HG03175 (cell line): Measurements from ENCODE around the gene DACT1.

Source experiments
- ATAC-seq: cut with Tn5 transposase; IDR thresholded peaks from one replicate; pipeline ENCODE4 v1.9.1; 2021; ENCODE audit warnings: mild to moderate bottlenecking, moderate library complexity; ENCODE audit not compliant: unreplicated experiment

DACT1 gene

DNA sequence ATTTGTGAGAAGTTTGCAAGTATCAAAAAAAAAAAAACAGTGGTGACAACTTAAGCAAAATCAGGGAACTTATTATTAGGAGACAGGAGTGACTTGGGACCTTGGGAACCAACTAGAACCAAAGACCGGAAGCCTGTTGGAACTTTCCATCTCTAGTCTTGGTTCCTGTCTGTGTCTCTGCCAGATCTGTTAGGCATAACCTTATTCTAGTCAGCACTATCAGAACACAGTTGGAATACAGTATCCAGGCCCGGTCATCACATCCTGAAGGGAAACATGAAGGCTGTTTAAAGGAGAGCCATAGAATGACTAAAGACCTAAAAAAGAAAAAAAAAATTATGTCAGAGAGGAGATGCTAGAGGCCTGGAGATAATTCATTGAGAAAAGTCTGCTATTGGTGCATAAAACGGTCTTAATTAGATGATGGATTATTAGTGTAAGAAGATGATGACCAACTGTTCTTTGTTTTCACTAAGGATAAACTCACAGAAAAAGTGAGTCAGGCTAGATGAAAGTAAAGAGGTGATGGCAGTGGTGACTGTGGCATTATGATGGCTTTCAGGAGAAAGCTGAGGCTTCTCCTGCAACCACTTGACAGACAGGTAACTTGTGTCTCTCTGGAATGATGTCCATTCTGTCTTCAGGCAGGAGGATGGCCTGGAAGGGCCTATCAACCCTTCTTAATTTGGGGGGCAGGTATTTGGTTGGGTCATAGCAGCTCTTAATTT, 28.2 kb downstream of the DACT1 start:
- no peak for ATAC-seq

- no peak for ATAC-seq
Measured at GRCh38 chr14:58666737-58667136, 29.0 kb downstream of the DACT1 start.

DNA sequence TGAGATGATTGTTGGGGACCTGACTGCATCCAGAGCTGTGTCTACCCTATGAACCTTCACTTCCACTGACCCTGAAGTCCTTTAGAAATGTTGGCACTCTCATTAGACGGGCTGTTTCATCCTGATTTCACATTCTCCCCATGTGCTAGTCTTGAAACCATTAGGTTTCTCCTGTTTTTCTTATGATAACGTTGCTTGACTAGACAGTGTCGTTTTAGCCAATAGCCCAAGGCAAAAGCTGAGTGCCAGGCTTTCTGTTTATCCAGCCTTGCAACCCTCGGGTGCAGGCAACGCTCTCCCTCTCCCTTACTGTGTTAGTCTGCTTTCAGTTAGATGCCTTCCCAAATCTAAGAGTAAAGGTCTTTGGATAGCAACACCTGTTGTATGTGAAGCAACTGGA, 30.1 kb downstream of the DACT1 start:
- no peak for ATAC-seq

DNA sequence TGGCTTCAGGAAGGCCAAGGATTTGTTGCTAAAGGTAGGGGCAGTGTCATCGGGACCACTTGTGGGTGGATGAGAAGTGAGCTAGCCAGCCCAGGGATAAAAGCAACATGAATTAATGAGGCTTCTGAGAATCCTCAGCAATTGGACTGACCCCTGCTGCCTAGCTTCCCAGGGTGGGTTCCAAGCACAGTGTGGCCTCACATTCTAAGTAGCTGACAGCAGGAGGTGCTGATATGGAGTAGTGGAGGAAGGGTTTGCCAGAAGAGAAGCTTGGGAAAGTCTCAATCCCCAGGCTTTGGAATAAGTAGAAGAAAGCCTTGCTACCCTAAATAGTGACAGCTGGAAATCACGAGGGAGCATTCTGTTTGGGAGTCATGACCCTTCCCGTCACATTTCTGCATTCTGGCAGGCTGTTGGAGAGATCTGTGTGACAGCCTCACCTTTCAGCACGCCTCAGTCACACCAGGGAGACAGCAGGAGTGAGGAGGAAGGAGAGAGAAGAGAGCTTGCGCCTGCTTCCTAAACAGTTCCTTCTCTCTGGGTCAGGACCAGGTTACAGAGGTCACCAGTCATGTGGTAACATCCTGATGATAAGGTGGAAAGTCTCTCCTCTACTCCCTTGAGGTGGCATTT, 31.2 kb downstream of the DACT1 start:
- ATAC-seq, result no peak

DNA sequence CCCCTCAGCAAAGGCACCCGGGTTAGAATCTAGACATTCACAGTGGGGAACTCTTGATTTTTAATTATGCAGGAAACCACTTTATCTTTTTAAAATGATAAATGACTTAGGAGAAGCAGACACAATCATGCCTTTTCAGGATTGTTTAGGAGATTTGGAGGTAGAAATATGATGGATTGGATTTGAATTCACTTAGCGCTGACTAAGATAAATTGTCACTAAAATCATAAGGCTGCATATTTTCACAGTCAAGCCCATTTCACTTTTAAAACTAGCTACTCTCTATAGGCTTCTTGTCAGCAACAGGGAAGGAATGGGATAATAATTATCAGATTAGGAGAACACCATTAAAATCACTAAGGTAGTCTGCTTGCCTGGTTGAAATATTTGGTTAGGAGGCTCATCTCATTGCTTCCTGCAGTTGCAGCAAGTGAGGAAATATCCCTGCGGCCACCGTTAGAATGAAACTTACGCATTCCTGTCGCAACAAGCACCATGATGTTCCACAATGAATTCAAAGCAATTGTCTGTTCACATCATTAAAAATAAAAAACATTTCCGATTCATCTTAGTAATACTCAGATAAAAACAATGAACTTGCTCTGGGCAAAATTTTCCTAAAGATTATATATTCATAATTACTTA, 31.9 kb downstream of the DACT1 start:
- no peak for ATAC-seq

GRCh38 chr14:58671024-58671423, 33.3 kb downstream of the DACT1 start:
- ATAC-seq, result no peak

- ATAC-seq, result no peak
Measured at GRCh38 chr14:58671436-58671835, 33.7 kb downstream of the DACT1 start.

DNA sequence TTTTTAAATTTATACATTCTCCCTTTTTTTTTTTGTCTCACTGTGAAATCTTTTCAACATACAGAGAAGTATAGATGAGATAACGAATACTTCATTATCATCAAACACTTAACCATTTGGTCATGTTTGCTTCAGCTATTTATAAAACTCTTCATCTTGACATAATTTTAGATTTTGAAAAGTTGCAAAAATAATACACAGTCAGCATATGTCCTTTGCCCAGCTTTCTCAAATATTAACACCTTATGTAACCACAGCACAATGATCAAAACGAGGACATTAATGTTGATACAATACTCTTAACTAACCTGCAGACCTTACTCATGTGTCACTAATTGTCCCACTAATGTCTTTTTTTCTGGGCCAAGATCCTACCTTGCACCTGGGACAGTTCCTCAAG, 36.0 kb downstream of the DACT1 start:
- no peak for ATAC-seq

- no peak for ATAC-seq
Measured at GRCh38 chr14:58677001-58677400, 39.2 kb downstream of the DACT1 start.

DNA sequence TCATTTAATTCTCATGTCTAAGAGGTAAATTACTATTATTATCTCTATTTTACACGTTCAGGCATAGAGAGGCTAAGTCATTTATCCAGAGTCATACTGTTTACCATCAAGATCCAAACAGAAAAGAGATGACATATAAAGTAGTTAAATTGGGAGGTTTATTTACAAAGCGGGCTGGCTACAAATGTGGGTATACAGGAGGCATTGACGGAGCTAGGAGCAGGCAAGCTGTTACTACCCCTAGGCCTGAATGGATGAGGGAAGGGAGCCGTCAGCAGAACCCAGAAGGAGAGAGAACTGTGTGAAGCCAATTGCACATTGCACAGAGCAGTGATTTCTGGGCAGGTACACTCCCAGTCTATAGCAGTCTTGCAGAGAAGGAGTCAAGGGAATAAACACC, 39.8 kb downstream of the DACT1 start:
- ATAC-seq, result no peak

GRCh38 chr14:58677996-58678395, 40.2 kb downstream of the DACT1 start:
- no peak for ATAC-seq

- ATAC-seq, result no peak
Measured at GRCh38 chr14:58680698-58681097, 42.9 kb downstream of the DACT1 start.

DNA sequence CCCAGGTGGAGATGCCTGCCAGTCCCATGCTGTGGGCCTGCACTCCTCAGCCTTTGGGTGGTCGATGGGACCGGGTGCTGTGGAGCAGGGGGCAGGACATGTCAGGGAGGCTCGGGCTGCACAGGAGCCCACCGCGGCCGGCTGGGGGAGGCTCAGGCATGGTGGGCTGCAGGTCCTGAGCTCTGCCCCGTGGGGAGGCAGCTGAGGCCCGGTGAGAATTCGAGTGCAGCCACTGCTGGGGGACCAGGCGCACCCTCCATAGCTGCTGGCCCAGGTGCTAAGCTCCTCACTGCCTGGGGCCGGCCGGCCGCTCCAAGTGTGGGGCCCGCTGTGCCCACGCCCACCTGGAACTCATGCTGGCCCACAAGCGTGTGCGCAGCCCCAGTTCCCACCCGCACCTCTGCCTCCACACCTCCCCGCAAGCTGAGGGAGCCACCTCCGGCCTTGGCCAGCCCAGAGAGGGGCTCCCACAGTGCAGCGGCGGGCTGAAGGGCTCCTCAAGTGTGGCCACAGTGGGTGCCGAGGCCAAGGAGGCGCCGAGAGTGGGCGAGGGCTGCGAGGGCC, 49.6 kb downstream of the DACT1 start:
- no peak for ATAC-seq

DNA sequence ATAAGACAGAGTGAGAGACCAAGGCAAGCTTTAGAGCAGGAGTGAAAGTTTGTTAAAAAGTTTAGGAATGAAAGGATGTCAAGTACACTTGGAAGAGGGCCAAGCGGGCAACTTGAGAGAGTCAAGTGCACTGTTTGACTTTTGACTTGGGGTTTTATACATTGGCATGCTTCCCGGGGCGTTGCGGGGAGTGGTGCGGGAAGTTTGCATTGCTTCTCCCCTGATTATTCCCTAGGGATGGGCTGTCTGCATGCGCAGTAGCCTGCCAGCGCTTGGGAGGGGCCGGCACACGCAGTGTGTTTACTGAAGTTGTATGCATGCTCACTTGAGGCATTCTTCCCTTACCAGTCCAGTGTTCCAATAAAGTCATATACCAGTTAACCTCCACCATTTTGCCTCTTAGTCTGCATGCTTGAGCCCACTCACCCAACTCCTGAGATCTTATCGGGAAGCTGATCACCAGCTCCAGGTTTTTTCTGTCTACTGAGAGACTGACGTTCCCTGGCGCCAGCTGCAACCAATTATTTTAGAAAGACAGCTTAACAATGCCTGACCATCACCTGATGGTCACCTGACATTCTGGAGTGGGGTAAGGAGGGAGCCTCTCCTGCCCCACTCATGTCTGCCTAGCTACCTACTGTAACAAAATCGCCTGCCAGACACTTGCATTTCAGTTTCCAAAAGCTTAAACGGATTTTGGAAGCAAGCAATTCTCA, 53.2 kb downstream of the DACT1 start:
- no peak for ATAC-seq

GRCh38 chr14:58693048-58693447, 55.3 kb downstream of the DACT1 start:
- ATAC-seq, result no peak

GRCh38 chr14:58695514-58695913, 57.8 kb downstream of the DACT1 start:
- no peak for ATAC-seq

DNA sequence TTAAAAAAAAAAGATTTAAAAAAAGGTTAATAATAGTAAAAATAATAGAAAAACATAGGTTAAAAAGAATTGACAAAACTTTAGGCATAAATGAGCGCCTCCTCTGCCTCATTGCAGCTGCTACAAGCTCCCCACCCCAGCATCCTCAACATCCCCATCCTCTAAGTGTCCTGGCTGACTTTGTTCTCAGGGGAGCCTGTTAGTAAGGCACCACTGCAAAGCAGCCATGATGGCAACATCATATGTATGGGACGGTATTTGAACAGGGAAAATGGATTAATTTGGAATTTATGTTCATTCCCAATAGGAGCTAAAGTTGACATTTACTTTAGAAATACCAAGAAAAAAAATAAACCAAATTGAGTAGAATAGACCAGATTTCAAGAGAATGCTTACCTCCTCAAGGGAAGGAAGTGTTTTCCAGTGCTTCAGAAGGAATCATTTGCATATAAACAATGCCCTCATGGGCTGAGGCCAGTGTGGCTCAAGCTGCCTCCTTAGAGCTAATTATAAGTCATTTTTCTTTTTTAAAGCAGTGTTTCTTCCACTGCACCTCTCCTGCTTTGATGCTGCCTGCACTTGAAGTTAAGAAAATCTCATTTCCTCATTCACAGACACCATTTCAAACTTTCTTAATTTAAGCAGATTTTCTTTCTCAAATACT, 59.6 kb downstream of the DACT1 start:
- no peak for ATAC-seq
